ENCODE measurements around the gene MTREX. TPM values are rescaled to one million over a fixed set of nuclear protein-coding genes. Genes with fewer than 3 reads are reported as not detected.

Gene MTREX
- total RNA-seq, 1 experiment from 2014 or later, result 221 TPM

DNA sequence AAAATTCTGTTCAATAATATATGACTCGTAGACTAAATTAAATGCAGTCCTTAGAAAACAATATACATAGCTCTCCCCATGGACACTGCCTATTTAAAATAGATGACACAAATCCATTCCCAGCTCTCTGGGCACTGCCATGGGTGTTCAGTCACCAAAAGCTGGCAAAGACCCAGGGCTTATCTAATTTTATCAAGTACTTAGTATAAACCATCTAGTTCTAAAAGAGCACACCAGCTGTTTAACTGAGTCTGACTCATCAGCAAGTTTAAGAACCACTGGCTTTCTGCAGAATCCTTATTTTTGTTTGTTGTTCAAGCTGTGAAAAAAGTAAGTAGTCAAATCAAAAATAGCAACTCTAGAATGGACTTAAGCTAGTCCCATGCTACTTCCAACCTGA is 119.4 kb downstream of the MTREX start:
- DNase-seq (ENCODE audit: low read depth), result peak; percentile 50

DNA sequence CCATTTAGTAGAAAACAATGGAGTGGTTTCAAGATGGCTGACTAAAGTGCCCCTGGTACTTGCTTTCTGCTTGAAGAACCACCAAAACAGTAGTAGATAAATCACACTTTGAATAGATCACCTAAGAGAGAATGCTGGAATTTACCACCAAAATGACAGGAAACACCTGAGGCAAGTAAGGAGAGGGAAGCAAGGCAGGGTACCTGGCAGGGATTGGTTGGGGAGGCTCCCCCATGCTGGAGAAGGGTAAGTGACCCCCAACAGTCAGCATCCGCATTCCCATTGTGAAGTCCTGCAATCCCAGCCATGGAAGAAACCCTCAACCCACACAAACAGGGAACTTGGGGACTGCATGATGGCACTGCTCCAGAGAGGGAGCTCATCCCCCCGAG is 121.4 kb downstream of the MTREX start:
- no peak for DNase-seq (ENCODE audit: low read depth)

DNA sequence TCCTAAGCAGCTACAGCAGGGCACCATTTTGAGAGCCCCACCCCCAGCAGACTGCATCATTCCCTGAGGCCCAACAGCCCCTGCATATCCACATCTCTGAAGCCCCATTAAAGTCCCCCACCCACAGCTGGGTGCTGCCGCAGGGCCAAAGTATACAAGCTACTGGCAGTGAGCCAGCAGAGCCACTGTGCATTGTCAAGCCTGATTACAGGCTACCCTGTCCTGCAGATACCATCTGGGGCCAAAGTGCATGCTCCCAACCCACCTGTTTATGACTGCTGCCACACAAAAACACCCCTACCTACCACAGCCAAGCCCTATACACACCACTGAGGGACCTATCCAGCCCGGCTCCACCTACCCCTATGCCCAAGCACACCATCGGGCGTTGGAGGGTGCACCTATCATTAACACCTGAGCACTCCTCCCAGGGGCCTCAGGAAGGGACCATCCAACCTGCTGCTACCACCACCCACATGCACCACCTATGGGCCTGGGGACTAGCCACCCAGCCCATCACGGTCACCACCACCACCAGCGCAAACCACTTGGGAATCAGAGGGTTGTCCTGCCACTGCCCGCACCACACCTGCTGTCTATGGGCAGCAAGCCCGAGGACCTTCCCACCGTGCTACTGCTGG is 121.9 kb downstream of the MTREX start:
- DNase-seq (ENCODE audit: low read depth), result no peak

DNA sequence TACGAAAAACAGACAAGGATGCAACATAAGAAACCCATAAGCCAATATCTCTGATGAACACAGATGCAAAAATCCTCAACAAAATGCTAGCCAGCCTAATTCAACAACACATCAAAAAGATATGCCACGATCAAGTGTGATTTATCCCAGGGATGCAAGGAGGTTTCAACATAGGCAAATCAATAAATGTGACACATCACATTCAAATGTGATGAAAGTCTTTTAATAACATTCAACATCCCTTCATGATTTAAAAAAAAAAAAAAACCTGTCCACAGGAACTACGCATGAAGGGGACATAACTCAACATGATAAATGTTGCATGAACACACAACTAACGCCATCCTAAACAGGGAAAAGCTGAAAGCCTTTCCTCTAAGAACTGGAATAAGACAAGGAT is 124.8 kb downstream of the MTREX start:
- DNase-seq (ENCODE audit: low read depth), result no peak

DNA sequence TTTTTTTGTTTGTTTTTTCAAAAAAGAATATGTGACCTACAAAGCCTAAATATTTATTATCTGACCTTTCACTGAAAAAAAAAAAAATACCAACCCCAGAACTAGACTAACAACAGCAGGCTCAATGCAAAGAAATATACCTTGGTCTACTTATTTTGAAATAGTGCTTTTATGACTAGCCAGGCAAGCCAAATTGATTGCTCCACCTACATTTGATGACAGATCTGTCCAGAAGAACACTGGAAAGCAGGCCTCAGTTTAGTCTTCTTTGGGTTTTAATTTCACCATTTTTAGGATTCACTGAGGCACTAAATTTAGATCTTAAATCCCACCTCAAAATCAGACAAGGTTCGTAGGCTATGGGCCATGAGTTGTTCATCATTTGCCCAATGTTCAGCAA is 129.7 kb downstream of the MTREX start:
- no peak for DNase-seq (ENCODE audit: low read depth)

- DNase-seq (ENCODE audit: low read depth), result no peak
Measured at GRCh38 chr5:55437859-55438206, 130.0 kb downstream of the MTREX start.

- peak; percentile 45 for DNase-seq (ENCODE audit: low read depth)
Measured at GRCh38 chr5:55438998-55439397, 131.2 kb downstream of the MTREX start.

GRCh38 chr5:55440188-55440646 is 132.4 kb downstream of the MTREX start:
- peak; percentile 70 for DNase-seq (ENCODE audit: low read depth)

DNA sequence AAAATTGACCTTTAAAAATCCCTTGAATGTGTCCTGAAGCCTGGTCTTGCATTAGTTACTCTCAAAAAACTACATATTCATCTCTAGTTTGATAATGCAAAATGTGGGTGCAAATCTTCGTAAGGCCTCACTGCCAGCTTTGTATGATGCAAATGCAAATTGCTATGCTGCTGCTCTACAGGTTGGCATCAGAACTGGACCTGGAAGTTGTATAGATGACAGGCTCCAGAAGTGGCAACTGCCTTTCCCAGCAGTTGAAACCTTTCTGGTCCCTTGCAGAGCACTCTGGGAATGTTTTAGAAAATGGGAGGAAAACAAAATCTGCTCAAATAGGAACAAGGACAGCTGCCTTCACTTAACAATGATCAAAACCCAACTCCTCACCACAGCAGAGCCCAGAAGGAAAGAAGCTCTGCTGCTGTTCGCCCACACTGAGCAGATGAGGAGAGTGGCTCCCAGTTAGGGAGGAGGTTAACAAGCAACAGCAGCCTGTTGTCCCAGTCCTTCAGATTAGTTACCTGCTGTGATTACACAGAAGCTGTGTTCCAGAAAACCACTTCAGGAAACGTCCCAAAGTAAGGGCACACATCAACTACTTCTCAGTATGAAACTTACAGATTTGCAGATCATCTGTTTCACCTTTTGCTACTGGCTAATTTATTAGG is 133.4 kb downstream of the MTREX start:
- no peak for DNase-seq (ENCODE audit: low read depth)

DNA sequence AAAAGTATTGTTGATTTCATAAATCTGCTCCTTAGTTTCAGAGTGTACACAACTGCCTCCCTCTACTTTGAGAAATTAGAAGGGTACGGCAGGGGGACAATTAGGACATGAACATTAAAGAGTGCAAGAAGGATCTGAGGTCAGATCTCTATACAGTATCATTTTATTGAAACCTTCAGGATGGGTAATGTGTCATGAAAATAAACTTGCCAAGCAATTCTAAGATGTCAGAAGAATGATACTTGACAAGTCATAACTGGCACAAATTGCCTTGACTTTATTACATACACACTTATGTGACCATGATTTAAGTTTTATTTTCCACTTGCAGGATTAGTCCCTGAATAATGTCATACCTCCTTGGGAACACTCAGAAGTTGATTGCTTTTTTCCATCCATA is 134.2 kb downstream of the MTREX start:
- no peak for DNase-seq (ENCODE audit: low read depth)

DNA sequence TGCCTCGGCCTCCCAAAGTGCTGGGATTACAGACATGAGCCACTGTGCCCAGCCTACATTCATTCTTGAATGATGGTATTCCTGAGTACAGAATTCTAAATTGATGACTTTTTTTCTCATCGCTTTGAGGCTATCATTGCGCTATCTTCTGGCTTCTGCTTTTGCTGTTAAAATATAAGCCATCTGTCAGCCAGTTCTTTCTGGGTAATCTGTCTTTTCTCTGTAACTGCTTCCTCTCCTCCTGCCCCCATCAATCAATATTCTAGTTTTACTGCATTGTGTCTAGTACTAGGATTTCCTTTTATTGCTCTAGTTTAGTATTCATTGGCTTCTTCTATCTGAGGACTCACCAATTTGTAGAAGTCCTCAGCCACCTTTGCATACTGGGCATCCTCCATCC is 138.0 kb downstream of the MTREX start:
- no peak for DNase-seq (ENCODE audit: low read depth)

GRCh38 chr5:55446640-55447351 is 139.0 kb downstream of the MTREX start:
- DNase-seq (ENCODE audit: low read depth), result no peak

- no peak for DNase-seq (ENCODE audit: low read depth)
Measured at GRCh38 chr5:55450050-55450765, 142.4 kb downstream of the MTREX start.

DNA sequence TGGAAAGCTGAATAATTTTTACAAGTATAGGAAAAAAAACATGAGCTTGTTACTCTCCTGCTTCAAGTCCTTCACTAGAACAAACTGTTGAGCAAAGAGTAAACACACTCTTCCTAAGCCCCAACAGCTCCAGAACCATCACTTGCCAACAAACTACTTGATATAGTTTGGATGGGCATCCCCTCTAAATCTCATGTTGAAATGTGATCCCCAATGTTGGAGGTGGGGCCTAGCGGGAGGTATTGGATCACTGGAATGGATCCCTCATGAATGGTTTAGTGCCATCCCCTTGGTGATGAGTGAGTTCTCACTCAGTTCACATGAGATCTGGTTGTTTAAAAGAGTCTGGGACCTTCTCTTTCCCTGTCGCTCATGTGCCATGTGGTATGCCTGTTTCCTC is 144.2 kb downstream of the MTREX start:
- no peak for DNase-seq (ENCODE audit: low read depth)

- DNase-seq (ENCODE audit: low read depth), result no peak
Measured at GRCh38 chr5:55453211-55453610, 145.4 kb downstream of the MTREX start.

GRCh38 chr5:55454282-55454681 is 146.5 kb downstream of the MTREX start:
- no peak for DNase-seq (ENCODE audit: low read depth)

DNA sequence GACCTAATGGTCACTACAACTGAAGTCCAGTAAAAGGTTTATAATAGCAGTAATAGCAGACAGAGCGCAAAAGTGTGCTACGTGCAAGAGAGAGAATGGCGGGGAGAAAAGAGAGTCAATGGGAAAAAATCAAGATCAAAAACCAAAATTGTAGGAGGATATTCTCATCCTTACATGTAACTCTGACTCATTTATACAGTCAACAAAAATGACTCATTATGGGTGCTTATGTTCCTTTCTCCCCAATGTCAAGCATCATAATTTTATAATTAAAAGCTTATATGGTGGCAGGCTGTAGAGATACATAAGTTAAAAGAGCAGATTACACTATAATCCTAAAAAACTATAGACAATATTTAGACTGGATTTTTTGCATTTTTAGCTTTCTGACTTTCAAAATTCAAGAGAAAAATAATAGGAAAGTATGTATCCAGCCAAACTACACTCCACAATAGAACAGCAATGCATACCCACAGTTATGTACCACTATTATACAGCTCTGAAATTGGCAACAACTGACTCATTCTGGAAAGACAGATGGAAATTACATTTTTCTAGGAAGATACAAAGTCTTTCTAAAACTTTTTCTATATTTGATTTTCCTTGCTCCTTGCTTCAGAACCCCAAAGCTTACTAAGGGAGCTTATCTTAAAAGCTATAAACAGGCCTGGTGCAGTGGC is 148.6 kb downstream of the MTREX start:
- peak; percentile 11 for DNase-seq (ENCODE audit: low read depth)

- DNase-seq (ENCODE audit: low read depth), result no peak
Measured at GRCh38 chr5:55459572-55459971, 151.8 kb downstream of the MTREX start.

DNA sequence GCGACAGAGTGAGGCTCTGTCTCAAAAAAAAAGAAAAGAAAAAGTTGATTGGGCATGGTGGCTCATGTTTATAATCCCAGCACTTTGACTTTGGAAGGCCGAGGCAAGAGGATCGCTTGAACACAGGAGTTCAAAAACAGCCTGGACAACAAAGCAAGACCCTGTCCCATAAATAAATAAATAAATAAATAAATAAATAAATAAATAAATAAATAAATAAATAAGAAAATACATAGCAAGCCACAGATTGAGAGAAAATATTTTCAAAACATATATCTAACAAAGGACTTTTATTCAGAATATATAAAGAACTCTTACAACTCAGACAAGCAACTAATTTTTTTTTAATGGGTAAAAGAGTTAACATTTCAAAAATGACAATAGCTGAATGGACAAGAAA is 155.8 kb downstream of the MTREX start:
- no peak for DNase-seq (ENCODE audit: low read depth)

DNA sequence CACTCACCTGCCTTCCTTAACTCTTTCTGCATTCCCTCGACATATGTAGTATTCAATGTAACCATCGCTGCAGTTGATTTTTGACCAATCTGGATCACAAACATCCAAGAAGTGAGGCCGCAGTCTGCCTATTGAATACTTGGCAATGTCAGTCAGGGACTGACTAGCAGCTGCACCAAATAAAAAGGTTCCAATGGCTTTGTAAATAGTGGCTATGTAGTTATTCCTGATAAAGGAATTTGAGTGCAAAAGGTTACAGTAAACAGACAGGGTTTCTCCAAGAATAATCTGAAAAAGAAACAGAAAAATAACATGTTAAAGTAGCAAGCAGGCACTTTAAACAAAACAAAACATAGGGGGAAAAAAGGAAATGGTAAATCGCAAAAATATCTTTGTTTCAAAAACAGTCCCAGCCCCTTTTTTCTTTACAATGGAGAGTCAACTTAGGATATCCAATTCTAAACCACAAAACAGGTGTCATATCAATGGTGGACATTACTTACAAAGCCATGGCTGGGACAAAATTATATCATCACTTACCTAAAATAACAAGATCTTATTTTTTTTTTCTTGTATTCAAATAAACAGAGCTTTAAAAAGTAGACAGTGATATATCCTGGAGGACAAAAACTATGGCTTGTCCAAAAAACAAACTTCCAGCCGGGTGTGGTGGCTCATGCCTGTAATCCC is 160.2 kb downstream of the MTREX start:
- no peak for DNase-seq (ENCODE audit: low read depth)

- DNase-seq (ENCODE audit: low read depth), result no peak
Measured at GRCh38 chr5:55469839-55470238, 162.1 kb downstream of the MTREX start.

All from Daoy (cell line).